Measurements from ENCODE around the gene MTA1.

DNA sequence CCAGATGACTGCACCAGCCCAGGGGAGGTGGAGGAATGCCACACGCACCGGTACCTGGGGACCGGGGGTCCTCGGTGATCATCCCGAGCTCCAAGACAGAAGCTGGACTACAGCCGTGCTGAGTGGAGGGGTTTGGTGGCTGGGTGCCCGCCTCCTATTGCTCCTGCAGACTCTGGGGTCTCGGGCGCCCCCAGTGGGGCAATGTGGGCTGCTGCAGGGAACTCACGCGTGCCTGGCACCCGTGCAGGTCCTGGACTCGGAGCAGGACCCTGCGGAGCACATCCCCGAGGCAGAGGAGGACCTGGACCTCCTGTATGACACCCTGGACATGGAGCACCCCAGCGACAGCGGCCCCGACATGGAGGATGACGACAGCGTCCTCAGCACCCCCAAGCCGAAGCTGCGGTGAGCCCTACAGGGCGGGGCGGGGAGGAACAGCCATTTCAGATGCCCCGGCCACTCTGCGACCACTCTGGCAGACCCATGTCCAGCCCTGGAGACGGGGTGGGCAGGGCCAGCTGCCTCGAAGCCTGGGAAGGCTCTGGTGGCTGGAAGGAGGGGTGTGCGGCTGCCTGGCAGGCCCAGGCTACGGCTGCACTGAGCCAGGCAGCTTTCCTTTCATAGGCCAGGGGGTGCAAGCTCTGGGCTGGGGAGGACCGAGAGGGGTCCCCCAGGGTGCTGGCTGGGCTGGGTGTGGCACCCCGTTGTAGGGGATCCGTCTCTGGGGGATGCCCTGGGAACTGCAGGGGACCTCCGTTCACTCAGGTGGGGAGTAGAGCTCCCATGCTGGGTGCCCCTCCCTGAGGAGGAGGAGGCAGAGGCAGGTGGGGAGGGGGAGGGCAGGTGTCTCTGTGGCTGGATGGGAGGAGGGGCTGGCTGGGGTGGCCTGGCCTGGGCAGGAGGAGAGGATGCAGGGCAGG lies 42.8 kb upstream of the MTA1 start:
- no peak for TF ChIP-seq POLR2A (IDR thresholded peaks at IDR 0.05; ENCODE audit: low read length)
- no peak for TF ChIP-seq GATA1 (IDR thresholded peaks at IDR 0.05; ENCODE audit: low read depth, low read length)
